KMS-11 (cell line): ENCODE results near the gene LHFPL4.

Experiments used
- H2AFZ ChIP-seq: fragments of 200-600 bp; sonication (generic); 2 replicates; pipeline ENCODE4 v1.6.1; 2016; ENCODE audit warnings: antibody characterized with exemption, mixed run types, low read depth
- H3K27ac ChIP-seq: fragments of 200-600 bp; sonication (generic); 2 replicates; pipeline ENCODE4 v1.6.1; 2016; ENCODE audit warnings: mild to moderate bottlenecking, mixed run types
- H3K27me3 ChIP-seq: fragments of 200-600 bp; sonication (generic); 2 replicates; pipeline ENCODE4 v1.6.1; 2017; ENCODE audit warnings: mild to moderate bottlenecking, low read depth, mixed run types, moderate library complexity; ENCODE audit not compliant: insufficient read depth
- H3K36me3 ChIP-seq: fragments of 200-600 bp; sonication (generic); 2 replicates; pipeline ENCODE4 v1.6.1; 2017; ENCODE audit warnings: mild to moderate bottlenecking, mixed run types; ENCODE audit not compliant: insufficient read depth
- H3K4me1 ChIP-seq: fragments of 200-600 bp; sonication (generic); 2 replicates; pipeline ENCODE4 v1.6.1; 2016; ENCODE audit warnings: mild to moderate bottlenecking, low read depth, mixed run types; ENCODE audit not compliant: poor library complexity, severe bottlenecking
- H3K4me2 ChIP-seq: fragments of 200-600 bp; sonication (generic); 2 replicates; pipeline ENCODE4 v1.7.0; 2016; ENCODE audit warnings: mild to moderate bottlenecking, mixed run types
- H3K4me3 ChIP-seq: fragments of 200-600 bp; sonication (generic); IDR thresholded peaks from 2 replicates; pipeline ENCODE4 v1.6.1; 2017; ENCODE audit warnings: low read depth, low read length, mixed read lengths; ENCODE audit not compliant: insufficient read depth
- H3K79me2 ChIP-seq: fragments of 200-600 bp; sonication (generic); 2 replicates; pipeline ENCODE4 v1.6.1; 2016; ENCODE audit warnings: low read depth, mixed run types; ENCODE audit not compliant: insufficient read depth
- H3K9ac ChIP-seq: fragments of 200-600 bp; sonication (generic); 2 replicates; pipeline ENCODE4 v1.6.1; 2016; ENCODE audit warnings: mild to moderate bottlenecking, mixed run types
- H4K20me1 ChIP-seq: fragments of 200-600 bp; sonication (generic); 2 replicates; pipeline ENCODE4 v1.6.1; 2016; ENCODE audit warnings: mild to moderate bottlenecking, mixed run types; ENCODE audit not compliant: insufficient read depth
- TF ChIP-seq, protein P1 (sequence below): fragments of 200-600 bp; sonication (generic); conservative IDR thresholded peaks from 2 replicates; pipeline ENCODE4 v1.6.1; 2017; ENCODE audit warnings: low read depth, mild to moderate bottlenecking, antibody characterized with exemption, low read length, moderate library complexity, mixed read lengths

LHFPL4 gene

DNA sequence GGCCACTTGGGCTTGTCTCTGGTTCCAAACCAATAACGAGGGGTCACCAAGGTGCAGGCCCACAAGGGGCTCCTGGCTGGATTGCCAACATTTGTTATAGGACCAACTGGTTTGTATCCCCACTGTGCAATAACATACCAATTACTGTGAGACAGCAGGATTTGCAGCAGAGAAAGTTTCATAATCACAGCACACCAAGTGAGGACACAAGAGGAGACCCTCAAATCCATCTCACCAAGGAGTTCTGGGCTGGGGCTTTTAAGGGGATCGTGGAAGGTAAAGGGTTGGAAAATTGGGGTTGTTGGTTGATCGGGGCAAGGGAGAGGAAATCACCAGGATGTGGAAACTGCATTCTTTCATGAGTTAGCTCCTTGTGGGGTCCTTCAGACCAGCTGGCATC lies 29.7 kb upstream of the LHFPL4 start:
- Histone ChIP-seq H3K4me2 (no peak overlapping the region), H3K36me3 (no peaks in the 10 kb centered on the region), H3K79me2 (no peaks in the 10 kb centered on the region), H4K20me1 (no peaks in the 10 kb centered on the region), H2AFZ (no peak overlapping the region), H3K27ac (no peak overlapping the region), H3K4me3 (no peak overlapping the region), H3K27me3 (no peaks in the 10 kb centered on the region), H3K4me1 (no peaks in the 10 kb centered on the region), H3K9ac (no peak overlapping the region)
- TF ChIP-seq, protein P1, sequence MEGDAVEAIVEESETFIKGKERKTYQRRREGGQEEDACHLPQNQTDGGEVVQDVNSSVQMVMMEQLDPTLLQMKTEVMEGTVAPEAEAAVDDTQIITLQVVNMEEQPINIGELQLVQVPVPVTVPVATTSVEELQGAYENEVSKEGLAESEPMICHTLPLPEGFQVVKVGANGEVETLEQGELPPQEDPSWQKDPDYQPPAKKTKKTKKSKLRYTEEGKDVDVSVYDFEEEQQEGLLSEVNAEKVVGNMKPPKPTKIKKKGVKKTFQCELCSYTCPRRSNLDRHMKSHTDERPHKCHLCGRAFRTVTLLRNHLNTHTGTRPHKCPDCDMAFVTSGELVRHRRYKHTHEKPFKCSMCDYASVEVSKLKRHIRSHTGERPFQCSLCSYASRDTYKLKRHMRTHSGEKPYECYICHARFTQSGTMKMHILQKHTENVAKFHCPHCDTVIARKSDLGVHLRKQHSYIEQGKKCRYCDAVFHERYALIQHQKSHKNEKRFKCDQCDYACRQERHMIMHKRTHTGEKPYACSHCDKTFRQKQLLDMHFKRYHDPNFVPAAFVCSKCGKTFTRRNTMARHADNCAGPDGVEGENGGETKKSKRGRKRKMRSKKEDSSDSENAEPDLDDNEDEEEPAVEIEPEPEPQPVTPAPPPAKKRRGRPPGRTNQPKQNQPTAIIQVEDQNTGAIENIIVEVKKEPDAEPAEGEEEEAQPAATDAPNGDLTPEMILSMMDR = no peak

DNA sequence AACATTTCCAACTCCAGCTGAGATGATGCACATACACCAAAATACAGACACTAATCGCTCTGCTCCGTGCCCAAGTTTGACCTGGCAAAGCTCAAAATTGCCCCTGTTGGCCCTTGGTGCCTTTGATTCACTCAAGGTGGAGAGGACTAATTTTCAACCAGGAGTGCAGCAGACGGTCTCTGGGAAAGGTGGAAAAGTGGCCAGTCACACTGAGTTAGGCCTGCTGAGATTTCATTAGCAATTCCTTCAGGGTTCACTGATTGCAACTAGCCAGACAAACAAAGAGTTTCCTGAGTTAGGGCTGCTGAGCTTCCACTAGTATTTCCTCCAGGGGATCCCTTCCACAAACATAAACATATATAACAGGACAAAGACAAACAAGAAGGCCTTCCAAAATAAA lies 28.7 kb upstream of the LHFPL4 start:
- Histone ChIP-seq H3K9ac (no peak overlapping the region), H3K36me3 (no peaks in the 10 kb centered on the region), H3K27me3 (no peaks in the 10 kb centered on the region), H3K27ac (no peak overlapping the region), H3K79me2 (no peaks in the 10 kb centered on the region), H4K20me1 (no peaks in the 10 kb centered on the region), H3K4me2 (no peak overlapping the region), H3K4me1 (no peaks in the 10 kb centered on the region), H2AFZ (no peak overlapping the region), H3K4me3 (no peak overlapping the region)
- TF ChIP-seq, protein P1 = no peak

DNA sequence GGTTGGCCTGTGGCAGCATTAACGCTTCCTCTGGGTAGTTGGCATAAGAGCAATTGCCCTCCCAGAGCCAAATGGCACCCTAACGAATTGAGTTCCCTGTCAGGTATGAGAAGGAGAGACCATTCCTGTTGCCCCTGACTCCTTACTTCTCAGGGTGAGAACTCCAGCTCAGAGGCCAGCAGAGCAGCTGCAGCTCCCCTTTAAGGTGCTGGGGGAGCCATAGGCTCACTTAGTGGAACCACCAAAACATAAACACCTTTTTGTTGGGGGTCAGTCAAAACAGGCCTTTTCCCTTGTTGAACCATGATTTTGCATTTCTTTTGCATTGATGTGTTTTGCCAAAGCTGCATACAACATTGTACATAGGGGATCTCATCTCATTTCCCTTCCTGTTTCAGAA lies 28.1 kb upstream of the LHFPL4 start:
- Histone ChIP-seq H3K9ac (no peak overlapping the region), H3K79me2 (no peaks in the 10 kb centered on the region), H2AFZ (no peak overlapping the region), H3K4me2 (no peak overlapping the region), H4K20me1 (no peaks in the 10 kb centered on the region), H3K27ac (no peak overlapping the region), H3K4me3 (no peak overlapping the region), H3K36me3 (no peaks in the 10 kb centered on the region), H3K4me1 (no peaks in the 10 kb centered on the region), H3K27me3 (no peaks in the 10 kb centered on the region)
- TF ChIP-seq, protein P1 = no peak

DNA sequence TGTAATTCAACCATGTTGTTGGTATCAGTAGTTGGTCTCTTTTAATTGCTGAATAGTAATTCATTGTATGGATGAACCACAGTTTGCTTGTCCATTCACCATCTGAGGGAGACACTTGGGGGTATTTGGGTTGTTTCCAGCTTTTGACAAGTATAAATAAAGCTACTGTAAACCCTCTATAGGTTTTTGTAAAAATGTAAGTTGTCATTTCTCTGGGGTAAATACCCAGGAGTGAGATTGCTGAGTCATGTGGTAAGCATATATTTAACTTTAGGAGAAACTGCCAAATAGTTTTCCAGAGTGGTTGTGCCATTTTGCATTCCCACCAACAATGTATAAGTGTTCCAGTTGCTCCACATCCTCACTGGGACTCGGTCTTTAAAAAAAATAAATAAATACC lies 15.4 kb upstream of the LHFPL4 start:
- no peaks in the 10 kb centered on the region for H3K36me3 ChIP-seq
- H3K9ac ChIP-seq = no peak overlapping the region
- H3K4me2 ChIP-seq = no peak overlapping the region
- no peaks in the 10 kb centered on the region for H4K20me1 ChIP-seq
- no peaks in the 10 kb centered on the region for H3K27me3 ChIP-seq
- no peaks in the 10 kb centered on the region for H3K4me1 ChIP-seq
- TF ChIP-seq, protein P1 = no peak
- no peak overlapping the region for H2AFZ ChIP-seq
- H3K79me2 ChIP-seq = no peaks in the 10 kb centered on the region
- no peak overlapping the region for H3K27ac ChIP-seq
- H3K4me3 ChIP-seq = no peak overlapping the region

DNA sequence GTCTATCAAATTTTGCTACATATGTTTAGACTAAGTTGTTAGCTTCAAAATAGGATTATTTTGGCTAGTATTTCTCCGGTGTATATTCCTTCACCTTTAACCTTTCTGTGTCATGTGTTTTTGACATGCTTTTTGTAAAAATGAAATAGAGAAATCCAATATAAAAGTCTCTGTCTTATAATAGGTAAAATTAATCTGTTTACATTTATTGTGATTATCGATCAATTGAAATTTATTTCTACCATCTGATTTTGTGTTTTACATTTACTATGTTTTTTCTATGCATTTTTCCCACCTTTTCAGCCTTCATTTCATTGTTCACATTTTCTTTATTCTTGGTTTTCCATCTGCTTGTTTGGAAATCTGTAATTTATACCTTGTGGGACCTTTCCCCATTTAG lies 11.7 kb upstream of the LHFPL4 start:
- TF ChIP-seq, protein P1 = no peak
- no peak overlapping the region for H3K27ac ChIP-seq
- no peak overlapping the region for H3K4me3 ChIP-seq
- H2AFZ ChIP-seq = no peak overlapping the region
- H3K4me1 ChIP-seq = peaks cover 14% of the 10 kb centered on the region
- no peak overlapping the region for H3K9ac ChIP-seq
- H3K27me3 ChIP-seq = no peaks in the 10 kb centered on the region
- H4K20me1 ChIP-seq = no peaks in the 10 kb centered on the region
- H3K36me3 ChIP-seq = no peaks in the 10 kb centered on the region
- no peak overlapping the region for H3K4me2 ChIP-seq
- no peaks in the 10 kb centered on the region for H3K79me2 ChIP-seq
